NCI-H226 (cell line): ENCODE results near the gene NINJ1.
A peak's percentile ranks its signal among the peaks of the same experiment; 100 is the strongest.
"Not testable (repeated sequence)": the region's sequence is repeated elsewhere in the genome, so short reads cannot be mapped to it uniquely, and the experiment has no call there.

ENCODE experiments used
- DNase-seq: peaks from one replicate; pipeline ENCODE4 v3.0.0-alpha.2; 2015

The NINJ1 gene

DNA sequence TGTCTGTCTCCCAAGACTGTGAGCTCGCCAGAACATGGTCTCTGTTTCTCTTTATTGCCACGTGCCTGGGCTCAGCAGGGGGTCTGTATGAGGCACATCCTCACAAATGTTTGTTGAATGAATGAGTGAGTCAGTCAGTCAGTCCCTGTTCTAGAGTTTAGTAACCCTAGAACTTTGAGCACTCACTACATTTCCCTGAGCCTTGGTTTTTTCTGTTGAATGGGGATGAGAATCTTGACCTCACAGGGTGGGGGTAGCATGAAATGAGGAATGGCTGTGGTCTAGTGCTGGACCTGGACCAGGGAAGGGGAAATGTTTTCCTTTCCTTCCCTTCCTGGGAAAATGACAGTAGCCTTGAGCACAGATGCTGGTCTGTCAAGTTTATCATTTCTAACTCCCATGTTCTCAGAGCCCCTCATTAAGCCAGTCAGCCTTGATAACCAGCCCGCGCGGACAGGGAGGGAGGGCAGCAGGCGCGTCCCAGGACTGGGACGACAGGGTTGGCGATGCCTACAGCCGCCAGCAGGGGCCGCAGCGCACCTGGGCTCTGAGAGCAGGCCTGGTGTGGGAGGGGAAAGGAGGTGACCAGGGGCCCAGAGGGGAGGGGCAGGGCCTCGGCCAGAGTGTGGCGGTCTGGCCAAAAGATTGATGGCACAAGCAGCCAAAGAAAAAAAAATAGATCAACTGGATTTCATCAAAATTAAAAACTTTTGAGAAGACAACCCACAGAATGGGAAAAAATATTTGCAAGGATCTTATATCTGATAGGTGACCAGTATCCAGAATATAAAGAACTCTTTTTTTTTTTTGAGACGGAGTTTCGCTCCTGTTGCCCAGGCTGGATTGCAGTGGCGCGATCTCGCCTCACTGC is 25.8 kb upstream of the NINJ1 start:
- peak; percentile 56 for DNase-seq

- DNase-seq: no peak
Measured at GRCh38 chr9:93156475-93157008, 22.5 kb upstream of the NINJ1 start.

GRCh38 chr9:93155716-93156474 is 21.8 kb upstream of the NINJ1 start:
- no peak for DNase-seq

- DNase-seq: no peak
Measured at GRCh38 chr9:93154293-93154903, 20.3 kb upstream of the NINJ1 start.

- no peak for DNase-seq
Measured at GRCh38 chr9:93151097-93151784, 17.2 kb upstream of the NINJ1 start.

GRCh38 chr9:93149361-93149760 is 15.3 kb upstream of the NINJ1 start:
- DNase-seq: no peak

DNA sequence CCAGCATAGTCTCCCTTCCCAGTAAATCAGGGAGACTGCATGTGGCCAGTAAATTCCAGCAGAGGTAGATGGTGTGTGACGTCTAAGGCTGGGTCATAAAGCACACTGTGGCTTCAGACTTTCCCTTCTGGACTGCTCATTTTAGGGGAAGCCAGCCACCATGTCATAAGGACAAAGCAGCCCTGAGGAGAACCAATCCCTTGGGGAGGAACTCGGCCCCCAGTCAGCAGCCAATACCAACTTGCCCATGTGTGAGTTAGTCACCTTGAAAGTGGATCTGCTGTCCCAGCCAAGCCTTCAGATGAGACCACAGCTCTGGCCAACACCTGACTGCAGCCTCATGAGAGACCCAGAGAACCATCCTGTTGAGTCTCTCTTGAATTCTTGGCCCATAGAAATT is 14.7 kb upstream of the NINJ1 start:
- DNase-seq: no peak

DNA sequence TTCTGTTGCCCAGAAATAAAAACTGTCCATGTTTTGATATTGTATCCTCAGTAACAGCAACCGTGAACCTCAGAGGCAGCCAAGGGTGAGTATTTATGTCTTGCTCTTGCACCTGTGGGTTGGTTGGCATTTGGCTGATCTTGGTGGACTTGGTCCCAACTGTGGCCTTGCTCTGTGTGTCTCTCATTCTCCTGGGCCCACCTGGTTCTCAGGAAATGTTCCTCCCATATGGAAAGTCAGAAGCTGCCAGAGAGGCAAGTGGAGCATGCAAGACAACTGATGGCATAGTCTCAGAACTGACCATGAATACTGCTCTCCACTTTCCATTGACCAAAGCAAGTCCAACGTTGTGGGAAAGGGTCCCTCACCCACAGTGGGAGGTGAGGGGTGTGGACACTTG is 13.6 kb upstream of the NINJ1 start:
- no peak for DNase-seq

DNA sequence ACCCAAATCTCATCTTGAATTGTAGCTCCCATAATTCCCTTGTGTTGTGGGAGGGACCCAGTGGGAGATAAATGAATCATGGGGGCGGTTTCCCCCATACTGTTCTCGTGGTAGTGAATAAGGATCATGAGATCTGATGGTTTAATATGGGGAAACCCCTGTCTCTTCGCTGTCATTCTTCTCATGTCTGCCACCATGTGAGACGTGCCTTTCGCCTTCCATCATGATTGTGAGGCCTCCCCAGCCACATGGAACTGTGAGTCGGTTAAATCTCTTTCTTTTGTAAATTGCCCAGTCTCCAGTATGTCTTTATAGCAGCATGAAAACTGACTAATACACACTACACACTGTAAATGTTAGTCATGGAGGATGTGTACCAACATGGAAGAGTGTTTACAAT is 12.6 kb upstream of the NINJ1 start:
- not testable (repeated sequence) for DNase-seq

- no peak for DNase-seq
Measured at GRCh38 chr9:93143830-93144530, 9.9 kb upstream of the NINJ1 start.

DNA sequence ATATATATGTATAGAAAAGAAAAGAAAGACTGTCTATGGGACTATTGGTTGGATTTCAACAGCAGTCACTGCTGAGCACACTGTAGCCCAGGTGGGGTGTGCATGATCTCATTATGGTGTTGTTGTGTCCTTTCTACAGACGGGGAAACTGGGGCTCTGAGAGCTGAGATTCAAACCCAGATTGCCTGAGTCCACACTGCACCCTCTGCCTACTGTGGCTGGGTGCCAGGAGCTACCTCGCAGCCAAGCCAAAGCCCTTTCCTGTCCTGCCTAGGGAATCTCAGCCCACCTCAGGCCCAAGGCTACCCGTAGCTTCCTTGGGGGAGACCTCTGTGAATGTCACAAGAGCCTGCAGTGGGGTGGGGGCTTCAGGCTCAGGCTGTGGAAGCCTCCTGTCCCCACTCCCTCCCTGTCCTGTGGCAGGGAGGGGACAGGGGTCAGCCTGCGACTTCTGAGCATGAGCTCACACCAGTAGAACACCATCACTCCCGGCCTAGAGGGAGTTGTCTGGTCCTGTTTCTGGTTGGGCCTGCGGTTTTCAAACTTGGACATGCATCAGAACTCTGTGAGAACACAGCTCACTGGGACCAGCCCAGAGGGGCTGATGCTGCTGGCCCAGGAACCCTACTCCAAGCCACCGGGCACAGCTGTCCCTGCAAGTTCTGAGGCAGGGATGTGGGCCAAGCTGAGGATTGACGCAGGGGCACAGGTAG is 7.9 kb upstream of the NINJ1 start:
- DNase-seq: no peak

DNA sequence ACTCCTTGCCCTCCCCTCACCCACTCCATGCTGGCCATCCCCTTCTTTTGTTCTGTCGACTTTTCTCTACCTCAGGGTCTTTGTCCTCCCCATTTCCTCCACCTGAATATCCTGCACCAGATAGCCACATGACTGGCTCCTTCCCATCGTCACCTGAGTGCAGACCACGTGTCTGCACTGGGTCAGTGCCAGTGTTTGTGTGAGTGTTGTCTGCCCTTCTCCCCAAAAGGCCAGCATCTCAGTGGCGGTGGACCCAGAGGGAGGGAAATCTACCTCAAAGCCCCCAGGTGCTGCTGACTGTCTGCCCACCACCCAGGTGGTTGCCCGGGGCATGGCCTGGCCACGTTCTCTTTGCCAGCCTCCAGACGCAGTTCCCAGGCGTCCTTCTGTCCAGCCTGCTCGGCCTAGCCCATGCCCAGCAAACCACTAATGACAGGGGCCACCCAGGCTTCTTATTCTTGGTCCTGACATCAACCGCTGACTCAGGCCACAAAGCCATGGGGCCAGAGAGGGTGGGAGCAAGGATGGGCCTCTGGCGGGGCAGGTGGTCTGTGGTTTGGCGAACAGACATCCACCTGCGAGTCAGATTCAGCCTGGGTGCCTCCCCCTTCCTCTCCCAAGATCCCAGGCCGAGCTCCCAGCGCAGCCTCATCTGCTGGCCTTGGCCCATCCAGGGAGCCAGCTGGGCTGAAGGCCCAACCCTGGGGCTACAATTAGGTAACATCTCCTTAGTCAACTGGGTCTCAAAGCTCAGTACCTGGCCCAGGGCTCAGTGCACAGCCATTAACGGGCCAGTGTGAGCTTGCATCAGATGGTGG is 5.5 kb upstream of the NINJ1 start:
- peak; percentile 22 for DNase-seq

DNA sequence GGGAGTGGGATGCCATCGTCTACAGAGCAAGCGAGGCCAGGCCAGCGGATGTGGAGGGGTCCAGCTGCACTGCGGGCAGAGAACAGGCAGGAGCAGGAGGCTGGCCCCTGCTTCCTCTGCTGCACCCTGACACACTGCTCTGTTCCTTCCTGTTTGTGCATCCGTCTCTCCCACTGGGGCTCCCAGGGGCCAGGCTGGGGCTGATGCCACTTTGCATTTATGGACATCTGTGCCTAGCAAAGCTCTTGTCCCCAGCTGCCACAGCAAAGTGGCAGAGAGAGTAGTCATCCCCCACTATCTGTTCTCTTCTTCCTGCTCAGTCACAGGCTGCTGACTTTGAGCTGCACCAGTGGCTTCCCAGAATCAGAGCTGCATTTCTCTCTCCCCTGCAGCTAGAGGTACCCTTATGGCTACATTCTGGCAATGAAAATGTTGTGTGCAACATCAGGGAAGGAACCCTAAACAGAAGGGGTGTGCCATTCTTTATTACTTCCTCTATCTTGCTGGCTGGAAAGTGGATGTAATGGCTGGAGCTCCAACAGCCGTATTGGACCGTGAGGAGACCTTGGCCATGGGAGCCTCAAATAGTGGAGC is 4.2 kb upstream of the NINJ1 start:
- DNase-seq: no peak

DNA sequence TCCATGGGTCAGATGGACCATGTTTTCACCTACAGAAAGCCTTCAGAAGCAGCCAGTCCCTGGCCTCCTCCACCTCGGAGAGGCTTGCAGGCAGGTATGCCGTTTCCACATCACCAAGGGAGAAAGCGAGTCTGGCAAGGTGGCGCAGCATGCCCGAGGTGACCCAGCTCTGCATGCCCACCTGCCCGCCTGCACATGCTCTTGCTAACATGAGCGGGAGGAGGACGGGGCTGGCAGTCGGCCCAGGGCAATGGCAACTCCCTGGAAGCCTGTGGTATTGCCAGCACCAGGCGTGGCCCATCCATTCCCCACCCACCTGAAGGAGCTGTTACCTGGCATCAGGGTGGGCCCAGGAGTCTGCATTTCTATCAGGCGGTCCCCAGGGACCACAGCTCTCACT is 3.3 kb upstream of the NINJ1 start:
- no peak for DNase-seq

GRCh38 chr9:93136011-93136440 is 2.0 kb upstream of the NINJ1 start:
- no peak for DNase-seq

- DNase-seq: no peak
Measured at GRCh38 chr9:93134740-93135444, 841 bp upstream of the NINJ1 start.

GRCh38 chr9:93133681-93134014 is 403 bp downstream of the NINJ1 start:
- peak; percentile 91 for DNase-seq

DNA sequence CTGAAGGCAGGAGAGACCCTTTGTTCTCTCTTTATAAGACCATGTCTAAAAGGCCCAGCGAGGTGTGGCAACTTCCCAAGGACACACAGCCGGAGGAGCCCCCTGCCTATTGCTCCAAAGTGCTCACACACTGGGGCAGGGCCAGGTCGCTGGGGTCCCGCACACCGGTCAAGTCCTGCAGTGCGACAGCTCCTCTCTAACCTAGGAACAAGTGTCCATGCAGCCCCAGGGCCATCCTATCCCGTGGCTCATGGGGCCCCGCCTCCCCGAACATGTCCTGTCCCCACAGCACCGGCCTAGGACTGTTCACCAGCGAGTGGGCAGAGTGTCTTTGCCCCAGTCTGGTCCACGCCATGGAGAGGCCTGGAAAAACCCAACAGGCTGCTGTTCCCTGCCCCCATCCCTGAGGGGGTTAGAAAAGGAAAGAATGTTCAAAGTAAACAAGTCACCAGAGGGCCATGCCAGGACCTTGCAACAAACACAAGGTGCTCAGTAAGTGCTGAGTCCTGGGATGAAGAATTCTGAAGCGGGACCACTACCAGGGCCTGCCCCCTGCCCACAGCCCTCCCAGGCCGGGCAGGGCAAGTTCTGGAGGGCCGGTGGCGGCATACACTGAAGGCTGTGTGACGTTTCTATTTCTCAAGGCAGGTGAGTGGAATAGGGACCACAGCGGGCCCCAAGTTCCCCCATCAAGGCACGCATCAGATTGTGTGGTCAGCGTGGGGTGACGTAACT is 938 bp downstream of the NINJ1 start:
- peak; percentile 20 for DNase-seq
